GM20000 (cell line): ENCODE results near the gene LTC4S.

Source experiments
- DNase-seq: peaks from one replicate; pipeline ENCODE4 v3.0.0; 2012; ENCODE audit warnings: low spot score
- CTCF ChIP-seq: IDR thresholded peaks from 2 replicates; pipeline ENCODE4 v1.5.1; 2012; ENCODE audit warnings: mild to moderate bottlenecking, control low read depth; ENCODE audit errors: extremely low read depth, missing control alignments

The LTC4S gene

DNA sequence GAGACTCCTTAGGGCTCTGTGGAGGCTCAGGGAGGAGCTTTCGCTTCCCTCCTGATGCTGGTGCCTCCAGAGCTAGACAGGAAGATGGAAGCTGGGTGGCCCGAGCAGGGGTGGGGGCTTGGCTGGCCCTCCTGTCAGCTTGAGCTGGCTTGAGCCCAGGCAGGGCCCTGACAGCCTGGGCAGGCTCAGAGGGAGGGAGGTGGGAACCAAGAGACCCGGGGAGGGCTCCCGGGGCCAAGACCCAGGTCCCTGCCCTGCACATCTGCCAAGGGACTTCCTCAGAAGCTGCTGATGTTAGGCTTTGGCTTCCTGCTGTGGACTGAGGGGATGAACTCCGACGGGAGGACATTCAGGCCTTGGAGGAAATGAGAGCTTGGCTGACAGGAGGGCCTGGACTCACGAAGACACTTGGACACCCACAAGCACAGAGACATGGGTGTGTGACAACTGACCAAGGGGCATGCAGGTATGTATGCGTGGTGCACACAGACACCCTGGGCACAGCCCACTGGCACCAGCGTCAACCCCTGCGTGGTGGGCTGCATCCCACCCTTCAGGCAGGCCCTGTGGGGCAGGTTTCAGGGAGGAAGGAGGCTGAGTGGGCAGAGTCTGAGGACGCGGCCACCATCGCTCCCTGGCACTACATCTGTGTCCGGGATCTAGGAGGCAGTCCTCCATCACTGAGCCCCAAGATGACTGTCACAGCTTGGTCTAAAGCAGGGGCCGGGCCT is 1.7 kb upstream of the LTC4S start:
- TF ChIP-seq CTCF = no peak
- DNase-seq = no peak

DNA sequence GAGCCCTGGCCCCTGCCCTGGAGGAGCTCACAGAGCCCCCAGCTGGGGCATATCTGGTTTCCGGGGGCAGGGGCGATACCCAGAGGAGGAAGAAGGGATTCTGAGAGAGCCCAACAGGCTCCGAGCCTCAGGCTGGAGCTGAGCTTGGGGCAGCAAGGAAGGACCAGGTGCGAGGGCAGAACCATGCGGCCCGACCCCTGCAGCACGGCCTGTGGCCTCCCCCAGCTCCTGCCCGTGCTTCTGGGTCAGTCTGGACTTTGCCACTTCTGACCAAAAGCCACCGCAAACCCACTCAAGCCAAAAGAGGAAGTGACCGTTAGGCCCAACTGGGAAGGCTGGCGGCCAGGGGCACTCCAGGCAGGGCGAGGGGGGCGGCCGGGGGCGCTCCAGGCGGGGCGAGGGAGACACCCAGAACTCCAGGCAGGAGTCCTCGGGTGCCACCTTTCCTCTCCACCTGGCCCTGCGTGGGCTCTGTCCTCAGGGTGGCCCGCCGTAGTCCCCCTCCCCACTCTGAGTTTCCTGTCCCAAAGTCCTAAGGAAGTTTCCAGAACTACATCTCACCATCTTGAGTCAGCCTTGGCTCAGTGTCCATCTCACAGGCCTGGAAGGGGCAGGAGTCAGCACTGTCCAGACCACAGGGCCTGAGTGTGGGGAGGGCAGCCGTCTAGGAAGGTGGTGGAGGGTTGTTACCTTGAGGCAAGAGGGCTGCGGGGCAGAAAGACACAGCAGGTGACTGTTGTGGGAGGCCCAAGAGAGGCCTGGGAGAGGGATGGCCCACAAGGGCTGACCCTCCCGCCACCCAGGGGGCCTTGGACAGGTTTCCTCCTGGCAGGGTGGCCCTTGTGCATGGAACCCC is 946 bp upstream of the LTC4S start:
- peak; percentile 20 for DNase-seq
- TF ChIP-seq CTCF = no peak

GRCh38 chr5:179794171-179794570 is 385 bp downstream of the LTC4S start:
- peak; percentile 15 for DNase-seq
- TF ChIP-seq CTCF = no peak

- DNase-seq = no peak
- no peak for TF ChIP-seq CTCF
These were observed 789 bp downstream of the LTC4S start for GRCh38 chr5:179794575-179794974.

DNA sequence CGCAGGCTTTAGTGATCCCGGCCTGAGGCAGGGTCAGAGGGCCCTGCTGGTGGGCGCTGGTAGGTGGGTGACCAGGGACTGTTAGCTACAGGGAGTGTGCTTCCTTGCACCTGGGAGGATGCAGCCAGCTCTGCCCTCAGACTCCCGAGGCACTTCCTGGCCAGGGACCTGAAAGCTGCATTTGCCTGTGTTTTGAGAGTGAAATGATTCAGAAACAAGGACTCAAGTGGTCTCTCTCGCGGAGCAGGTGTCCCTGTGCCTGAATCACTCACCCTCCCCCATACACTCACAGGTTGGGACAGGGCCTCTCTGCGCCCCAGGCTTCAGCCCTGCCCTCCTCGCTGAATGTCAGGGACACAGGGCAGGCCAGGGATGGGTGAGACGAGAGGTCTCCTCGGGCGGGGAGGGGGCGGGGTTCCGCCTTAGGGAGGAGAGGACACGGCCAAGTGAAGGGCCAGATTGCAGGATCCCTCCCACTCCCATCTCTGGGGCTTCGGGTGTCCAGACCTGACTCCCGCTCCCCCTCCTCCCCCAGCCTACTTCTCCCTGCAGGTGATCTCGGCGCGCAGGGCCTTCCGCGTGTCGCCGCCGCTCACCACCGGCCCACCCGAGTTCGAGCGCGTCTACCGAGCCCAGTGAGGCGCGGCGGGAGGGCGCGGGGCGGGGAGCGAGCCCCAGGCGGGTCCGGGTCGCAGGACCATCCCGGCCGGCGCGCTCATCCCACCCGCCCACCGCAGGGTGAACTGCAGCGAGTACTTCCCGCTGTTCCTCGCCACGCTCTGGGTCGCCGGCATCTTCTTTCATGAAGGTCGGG is 1.5 kb downstream of the LTC4S start:
- no peak for TF ChIP-seq CTCF
- DNase-seq = peak; percentile 45

DNA sequence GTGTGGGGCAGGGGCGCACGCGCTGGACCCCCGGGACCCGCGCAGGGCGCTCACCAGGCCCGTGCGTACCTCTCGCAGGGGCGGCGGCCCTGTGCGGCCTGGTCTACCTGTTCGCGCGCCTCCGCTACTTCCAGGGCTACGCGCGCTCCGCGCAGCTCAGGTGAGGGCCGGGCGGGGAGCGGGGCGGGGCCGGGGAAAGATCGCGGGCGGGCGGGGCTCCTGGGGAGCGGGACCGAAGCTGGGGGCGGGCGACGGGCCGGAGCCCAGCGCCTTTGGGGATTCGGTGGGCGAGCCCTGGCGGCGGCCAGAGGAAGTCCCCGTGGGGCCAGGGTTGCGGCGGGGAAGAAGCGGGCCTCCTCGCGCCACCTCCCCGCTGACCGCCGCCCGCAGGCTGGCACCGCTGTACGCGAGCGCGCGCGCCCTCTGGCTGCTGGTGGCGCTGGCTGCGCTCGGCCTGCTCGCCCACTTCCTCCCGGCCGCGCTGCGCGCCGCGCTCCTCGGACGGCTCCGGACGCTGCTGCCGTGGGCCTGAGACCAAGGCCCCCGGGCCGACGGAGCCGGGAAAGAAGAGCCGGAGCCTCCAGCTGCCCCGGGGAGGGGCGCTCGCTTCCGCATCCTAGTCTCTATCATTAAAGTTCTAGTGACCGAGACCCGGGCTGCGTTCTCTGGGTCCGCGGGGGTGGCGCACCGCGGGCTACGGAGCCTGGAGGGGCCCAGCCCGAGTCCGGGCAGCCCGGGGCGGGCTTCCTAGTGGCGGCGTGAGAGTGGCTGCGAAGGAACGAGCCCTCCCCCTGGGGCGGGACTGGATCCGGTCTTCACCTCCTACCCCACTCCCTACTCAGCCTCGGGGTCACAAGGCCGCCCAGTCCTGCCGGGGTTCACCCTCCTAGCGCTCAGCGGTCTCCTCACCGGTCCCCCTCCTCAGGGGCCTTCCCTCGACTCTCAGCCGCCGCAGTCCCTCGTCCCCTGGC is 2.4 kb downstream of the LTC4S start:
- peak; percentile 91 for TF ChIP-seq CTCF
- DNase-seq = peak; percentile 90
